NCI-H510A treated with DMSO at 0.1 percent for 48 hours (cell line): ENCODE data around the gene PGK2.

Experiments
- DNase-seq: peaks from one replicate; lab custom pipeline; 2025; lab: John Stamatoyannopoulos, UW

PGK2 gene

GRCh38 chr6:49736017-49736508 is 51.0 kb downstream of the PGK2 start:
- DNase-seq: no peak
